ENCODE measurements around the gene BEND4. TPM values are rescaled to one million over a fixed set of nuclear protein-coding genes. Genes with fewer than 3 reads are reported as not detected.

Gene BEND4
- total and polyA plus RNA-seq, 12 donors = under 0.01 to 0.19 (median 0.04) TPM; not detected in 7

GRCh38 chr4:42123071-42123644, 29.3 kb downstream of the BEND4 start:
- intact Hi-C loops (cut with DNase I) = no loop called here
- no peak for ATAC-seq
- WGBS, 2 donors = 94 to 96% methylated on average over 2 of the region's 2 CpGs

GRCh38 chr4:42122237-42122636, 30.2 kb downstream of the BEND4 start:
- intact Hi-C loops (cut with DNase I) = no loop called here
- H3K9me3 ChIP-seq = no peaks in the 10 kb centered on the region
- H3K36me3 ChIP-seq = no peaks in the 10 kb centered on the region
- no peak for TF ChIP-seq CTCF (IDR thresholded peaks at IDR 0.05)
- no peak overlapping the region for H3K4me3 ChIP-seq
- no peak overlapping the region for H3K27ac ChIP-seq
- peaks cover 0 to 21% (median 0%) of the 10 kb centered on the region in 7 donors for H3K27me3 ChIP-seq
- H3K4me1 ChIP-seq = no peaks in the 10 kb centered on the region
- DNase-seq (no peak), ATAC-seq (no peak)
- 90 to 92% methylated on average over 4 of the region's 4 CpGs for WGBS, 2 donors

More at GRCh38 chr4:42123071-42123644, 29.3 kb downstream of the BEND4 start:
- H3K4me1 ChIP-seq = no peaks in the 10 kb centered on the region
- no peak overlapping the region for H3K4me3 ChIP-seq
- peaks cover 0 to 21% (median 0%) of the 10 kb centered on the region in 7 donors for H3K27me3 ChIP-seq
- no peak for DNase-seq
- H3K9me3 ChIP-seq = no peaks in the 10 kb centered on the region
- no peaks in the 10 kb centered on the region for H3K36me3 ChIP-seq
- TF ChIP-seq CTCF (IDR thresholded peaks at IDR 0.05) = no peak
- no peak overlapping the region for H3K27ac ChIP-seq

GRCh38 chr4:42119886-42120285, 32.6 kb downstream of the BEND4 start:
- H3K4me3 ChIP-seq = no peak overlapping the region
- ATAC-seq = no peak
- WGBS, 2 donors = 63 to 66% methylated on average over 12 of the region's 12 CpGs
- no peaks in the 10 kb centered on the region for H3K9me3 ChIP-seq
- no peaks in the 10 kb centered on the region for H3K4me1 ChIP-seq
- peaks cover 0 to 30% (median 0%) of the 10 kb centered on the region in 7 donors for H3K27me3 ChIP-seq
- TF ChIP-seq CTCF (IDR thresholded peaks at IDR 0.05) = no peak
- intact Hi-C loops (cut with DNase I) = no loop called here
- no peaks in the 10 kb centered on the region for H3K36me3 ChIP-seq
- no peak overlapping the region for H3K27ac ChIP-seq
- no peak for DNase-seq

GRCh38 chr4:42112846-42113245, 39.6 kb downstream of the BEND4 start:
- WGBS, 2 donors = 63 to 65% methylated on average over 3 of the region's 3 CpGs
- intact Hi-C loops (cut with DNase I) = no loop called here
- H3K4me3 ChIP-seq = no peak overlapping the region
- no peaks in the 10 kb centered on the region for H3K4me1 ChIP-seq
- peaks cover 0 to 39% (median 0%) of the 10 kb centered on the region in 7 donors for H3K27me3 ChIP-seq
- no peak for TF ChIP-seq CTCF (IDR thresholded peaks at IDR 0.05)
- peaks cover 0 to 5% (median 0%) of the 10 kb centered on the region in 11 donors for H3K9me3 ChIP-seq
- DNase-seq (no peak), ATAC-seq (no peak)
- H3K36me3 ChIP-seq = no peaks in the 10 kb centered on the region
- no peak overlapping the region for H3K27ac ChIP-seq

All from heart right ventricle (tissue), 16 donors.